ENCODE results near the gene ZNF687. TPM values are rescaled to one million over a fixed set of nuclear protein-coding genes. Genes with fewer than 3 reads are reported as not detected.

ZNF687 gene
- total and polyA plus RNA-seq, 2 of the 4 experiments (the other 2 are of a cell fraction): 5.7 to 10.8 TPM

- no CpG with 5 or more reads among the region's 2 CpGs for WGBS, 2 experiments (ENCODE audit: extremely low coverage in 2 of 2, insufficient read length in 1 of 2)
- Histone ChIP-seq H2BK15ac (ENCODE audit: low read depth, low read length) (no peak overlapping the region), H3K4me1 (ENCODE audit: control insufficient read depth, insufficient read depth, low read length) (no peaks in the 10 kb centered on the region), H3K23ac (ENCODE audit: low read depth, low read length) (no peak overlapping the region), H3K4me2 (ENCODE audit: low read depth, low read length) (no peak overlapping the region), H2AK9ac (replicated peaks; ENCODE audit: low read depth, low read length, poor library complexity) (no peak overlapping the region), H2BK5ac (ENCODE audit: low read depth, low read length, poor library complexity, severe bottlenecking) (no peak overlapping the region), H2AK5ac (ENCODE audit: low read depth, low read length) (no peak overlapping the region), H2BK20ac (ENCODE audit: low read depth, low read length) (no peak overlapping the region), H4K5ac (ENCODE audit: low read depth, low read length) (no peak overlapping the region), H3K9me3 (ENCODE audit: control insufficient read depth, insufficient read depth, low read length) (no peaks in the 10 kb centered on the region), H4K8ac (ENCODE audit: low read depth in 2 of 2, low read length in 2 of 2) (no peak overlapping the region), H3K4me3 (ENCODE audit: insufficient read depth, low read depth, low read length) (no peak overlapping the region), H3K9ac (ENCODE audit: low read depth, low read length) (no peak overlapping the region), H4K20me1 (ENCODE audit: insufficient read depth, low read length) (peaks cover 3% of the 10 kb centered on the region; the same call in 1 of the 2 replicates), H3K4ac (ENCODE audit: low read depth, low read length) (no peak overlapping the region), H3K36me3 (ENCODE audit: control insufficient read depth, insufficient read depth, low read length) (peaks cover 79% of the 10 kb centered on the region), H3K27ac (ENCODE audit: insufficient read depth, low read length) (no peak overlapping the region), H3K18ac (ENCODE audit: low read depth, low read length) (no peak overlapping the region), H3K56ac (ENCODE audit: extremely low read depth, insufficient read depth, low read length) (no peak overlapping the region), H3K9me1 (ENCODE audit: insufficient read depth, low read length) (no peaks in the 10 kb centered on the region), H2BK120ac (ENCODE audit: low read depth, low read length) (no peak overlapping the region), H3K14ac (replicated peaks; ENCODE audit: low read depth, low read length) (no peak overlapping the region), H4K91ac (ENCODE audit: insufficient read depth, low read depth, low read length) (no peak overlapping the region), H2AFZ (replicated peaks; ENCODE audit: low read length, poor library complexity) (no peak overlapping the region), H3K27me3 (ENCODE audit: control insufficient read depth, insufficient read depth, low read length) (no peaks in the 10 kb centered on the region), H3K79me1 (ENCODE audit: low read depth in 1 of 2, low read length in 2 of 2) (peaks cover 10 to 18% of the 10 kb centered on the region in 2 experiments)
- no peak for DNase-seq
- dilution Hi-C loops (cut with HindIII; ENCODE audit: low sequenced_read_pairs, unreplicated experiment) (no loop called here), intact Hi-C loops (cut with micrococcal nuclease) (no loop called here), in situ Hi-C loops (cut with MboI; ENCODE audit: low sequenced_read_pairs) (no loop called here)
- TF ChIP-seq MXI1 (IDR thresholded peaks at IDR 0.05; ENCODE audit: borderline replicate concordance, low read depth, low read length): no peak
- TF ChIP-seq MAZ (IDR thresholded peaks at IDR 0.05; ENCODE audit: borderline replicate concordance, low read depth, low read length): no peak
- no peak for TF ChIP-seq CEBPB (IDR thresholded peaks at IDR 0.05; ENCODE audit: low read depth, low read length)
- ChIA-PET CTCF (interaction anchor here (0.5 to 1.1 kb wide), 3 partner anchors 19 to 102 kb away, joined by 3 to 7 read pairs (median 6); no protein-coding TSS in a partner anchor), POLR2A (ENCODE audit: unreplicated experiment) (no interaction called here)
- no peak for ATAC-seq (ENCODE audit: low read depth)
- BruUV-seq (replicated peaks): no TSS peak
Observed at GRCh38 chr1:151294742-151295462, 12.8 kb downstream of the ZNF687 start.

Data from IMR-90 (cell line).